Natural killer cell (primary cell): ENCODE results near the gene RTKN. TPM values are rescaled to one million over a fixed set of nuclear protein-coding genes. Genes with fewer than 3 reads are reported as not detected.
"Not testable (repeated sequence)": the region's sequence is repeated elsewhere in the genome, so short reads cannot be mapped to it uniquely, and the experiment has no call there.

Experiments used
- ATAC-seq, 3 donors: fragments of 150-1000 bp in 2 of 3; fragments of 200-7000 bp in 1 of 3; cut with Tn5 transposase; 1 replicate in 1 of 3; 2 replicates in 2 of 3; pipeline ENCODE4 v1.10.0; 2021; ENCODE audit warnings: mild to moderate bottlenecking in 2 of 3, moderate library complexity in 2 of 3
- DNase-seq, 2 donors: peaks; one replicate each; pipeline versions ENCODE4 v3.0.0 to v3.0.0-alpha.2; 2013 to 2021; ENCODE audit warnings: mixed read lengths in 1 of 2
- H3K27ac ChIP-seq: one replicate; pipeline ENCODE4 v1.5.1; 2013; ENCODE audit warnings: mild to moderate bottlenecking, low read length
- H3K27me3 ChIP-seq: one replicate; pipeline ENCODE4 v1.6.1; 2013; ENCODE audit warnings: low read length; ENCODE audit not compliant: control insufficient read depth, insufficient read depth
- H3K36me3 ChIP-seq: one replicate; pipeline ENCODE4 v1.6.1; 2013; ENCODE audit warnings: low read length; ENCODE audit not compliant: control insufficient read depth, insufficient read depth
- H3K4me1 ChIP-seq: one replicate; pipeline ENCODE4 v1.6.1; 2013; ENCODE audit warnings: low read length; ENCODE audit not compliant: control insufficient read depth, insufficient read depth
- H3K4me3 ChIP-seq: one replicate; pipeline ENCODE4 v1.5.1; 2013; ENCODE audit warnings: low read length
- H3K9me3 ChIP-seq: one replicate; pipeline ENCODE4 v1.6.1; 2013; ENCODE audit warnings: low read length; ENCODE audit not compliant: control insufficient read depth, insufficient read depth
- H3K27ac Mint-ChIP-seq, 2 donors: one replicate each; pipeline ENCODE4 v1.8.0; 2022; ENCODE audit warnings: mild to moderate bottlenecking in 2 of 2, mixed read lengths in 2 of 2, moderate library complexity in 1 of 2
- H3K27me3 Mint-ChIP-seq, 2 donors: one replicate each; pipeline ENCODE4 v1.8.0; 2022; ENCODE audit warnings: low read depth in 2 of 2, mixed read lengths in 2 of 2
- H3K36me3 Mint-ChIP-seq: one replicate; pipeline ENCODE4 v1.8.0; 2022; ENCODE audit warnings: mixed read lengths
- H3K4me1 Mint-ChIP-seq, 2 donors: one replicate each; pipeline ENCODE4 v1.8.0; 2022; ENCODE audit warnings: mixed read lengths in 2 of 2
- H3K4me3 Mint-ChIP-seq: one replicate; pipeline ENCODE4 v1.8.0; 2022; ENCODE audit warnings: mild to moderate bottlenecking, moderate library complexity, mixed read lengths
- H3K9me3 Mint-ChIP-seq, 2 donors: one replicate each; pipeline ENCODE4 v1.8.0; 2022; ENCODE audit warnings: mixed read lengths in 2 of 2
- CTCF ChIP-seq: fragments of 200-600 bp; IDR thresholded peaks from one replicate; pipeline ENCODE4 v1.8.0; 2022; ENCODE audit warnings: antibody characterized with exemption
- WGBS: methylation state at CpG from one replicate; pipeline ENCODE4 v1.1.7; 2013; ENCODE audit warnings: missing lambda C conversion rate; ENCODE audit not compliant: insufficient coverage; 5-methylcytosine and 5-hydroxymethylcytosine counted together
- intact Hi-C: fragments of 100-400 bp; cut with micrococcal nuclease; formaldehyde crosslinking; loops from one replicate; pipeline ENCODE4 v1.14.2; 2022
- total RNA-seq, 4 donors: library from RNA; stranded (reverse); fragments of 120-200 nt in 1 of 4; gene quantifications; one replicate each; pipeline versions ENCODE4 v1.2.3 to v1.2.4, GENCODE V29; 2013 to 2022

Gene RTKN
- total RNA-seq, 3 donors from 2014 or later (not counting 1 experiment from before 2014, with no cell fraction given), result 11.0 to 26.5 (median 15.1) TPM

GRCh38 chr2:74448771-74449170 is 7.0 kb upstream of the RTKN start:
- no peak overlapping the region for H3K27ac ChIP-seq
- H3K27me3 ChIP-seq, result no peaks in the 10 kb centered on the region
- no peaks in the 10 kb centered on the region for H3K36me3 ChIP-seq
- no peaks in the 10 kb centered on the region for H3K9me3 ChIP-seq
- H3K27me3 Mint-ChIP-seq, result peaks cover 0 to 3% of the 10 kb centered on the region in 2 donors
- DNase-seq (no peak), ATAC-seq (no peak)
- TF ChIP-seq CTCF, result no peak
- no peak overlapping the region for H3K27ac Mint-ChIP-seq
- no peak overlapping the region for H3K4me3 ChIP-seq
- H3K36me3 Mint-ChIP-seq, result no peaks in the 10 kb centered on the region
- peaks cover 13 to 15% of the 10 kb centered on the region in 2 donors for H3K4me1 Mint-ChIP-seq
- H3K4me1 ChIP-seq, result peaks cover 22% of the 10 kb centered on the region
- no peak overlapping the region for H3K4me3 Mint-ChIP-seq
- WGBS, result 86% methylated on average over 2 of the region's 2 CpGs
- H3K9me3 Mint-ChIP-seq, result no peaks in the 10 kb centered on the region
- intact Hi-C loops, result no loop called here

GRCh38 chr2:74447230-74447999 is 5.7 kb upstream of the RTKN start:
- H3K4me3 Mint-ChIP-seq, result no peak overlapping the region
- ATAC-seq, result no peak
- no peaks in the 10 kb centered on the region for H3K9me3 Mint-ChIP-seq
- Histone ChIP-seq H3K27me3 (peaks cover under 1% of the 10 kb centered on the region), H3K9me3 (no peaks in the 10 kb centered on the region), H3K27ac (no peak overlapping the region), H3K36me3 (no peaks in the 10 kb centered on the region), H3K4me1 (peaks cover 13% of the 10 kb centered on the region), H3K4me3 (no peak overlapping the region)
- TF ChIP-seq CTCF, result no peak
- H3K27me3 Mint-ChIP-seq, result peaks cover 0 to 5% of the 10 kb centered on the region in 2 donors
- DNase-seq, result no peak
- H3K36me3 Mint-ChIP-seq, result no peaks in the 10 kb centered on the region
- 100% methylated on average over 2 of the region's 5 CpGs for WGBS
- peaks cover 3 to 4% of the 10 kb centered on the region in 2 donors for H3K4me1 Mint-ChIP-seq
- intact Hi-C loops, result no loop called here
- H3K27ac Mint-ChIP-seq, result no peak overlapping the region

DNA sequence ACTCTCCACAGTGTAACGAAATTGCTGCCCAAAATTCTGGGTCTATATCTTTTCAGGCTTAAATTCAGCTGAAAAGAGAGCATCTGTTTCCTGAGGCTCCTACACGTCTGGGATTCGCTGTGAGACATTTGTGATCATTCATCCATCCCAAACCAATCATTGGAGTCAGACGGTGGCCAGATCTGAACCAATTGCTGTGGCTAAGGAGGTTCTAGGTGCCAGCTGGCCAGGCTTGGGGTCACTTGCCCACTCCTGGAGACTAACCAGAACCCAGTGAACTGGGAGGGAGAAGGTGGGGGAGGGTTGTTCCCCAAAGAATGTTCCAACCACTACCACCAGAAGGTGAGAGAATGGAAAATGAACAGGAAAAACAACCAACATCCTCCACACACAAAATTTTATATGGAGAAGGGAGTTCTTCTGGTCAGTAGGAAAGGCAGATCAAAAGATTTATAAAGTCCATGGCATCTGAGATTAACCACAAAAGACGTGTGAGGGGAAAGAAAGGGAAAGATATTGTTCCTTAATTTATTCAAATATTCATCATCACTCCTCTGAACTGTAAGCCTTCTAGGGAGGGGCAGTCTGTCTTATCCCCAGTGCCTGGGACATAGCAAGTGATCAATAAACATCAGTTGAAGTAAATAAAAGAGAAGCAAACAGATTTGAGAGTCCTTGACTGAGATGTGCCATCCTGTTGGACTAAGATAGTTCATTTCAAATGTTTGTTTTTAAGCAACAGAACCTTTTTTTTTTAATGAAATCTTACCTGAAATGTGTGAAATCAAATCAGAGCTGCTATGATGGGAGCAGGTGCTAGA is 3.0 kb upstream of the RTKN start:
- H3K4me3 ChIP-seq, result no peak overlapping the region
- 27% methylated on average over 3 of the region's 5 CpGs for WGBS
- H3K9me3 ChIP-seq, result no peaks in the 10 kb centered on the region
- intact Hi-C loops, result no loop called here
- Mint-ChIP-seq H3K27me3 (peaks cover 0 to 14% of the 10 kb centered on the region in 2 donors), H3K36me3 (no peaks in the 10 kb centered on the region), H3K27ac (no peak overlapping the region), H3K9me3 (no peaks in the 10 kb centered on the region), H3K4me1 (peaks cover 5 to 19% of the 10 kb centered on the region in 2 donors), H3K4me3 (no peak overlapping the region)
- no peak for TF ChIP-seq CTCF
- peaks cover 27% of the 10 kb centered on the region for H3K4me1 ChIP-seq
- peaks cover 19% of the 10 kb centered on the region for H3K27me3 ChIP-seq
- H3K27ac ChIP-seq, result no peak overlapping the region
- no peak for ATAC-seq
- DNase-seq, result no peak
- H3K36me3 ChIP-seq, result no peaks in the 10 kb centered on the region

- DNase-seq, H3K9me3 Mint-ChIP-seq, H3K9me3 ChIP-seq, H3K4me3 ChIP-seq, H3K27ac ChIP-seq, H3K36me3 Mint-ChIP-seq, H3K36me3 ChIP-seq, ATAC-seq, intact Hi-C loops: not testable (repeated sequence)
- Mint-ChIP-seq H3K27me3 (peaks cover 0 to 14% of the 10 kb centered on the region in 2 donors), H3K4me3 (peak overlapping the region; percentile 88), H3K27ac (peak overlapping the region; percentile 28 to 45), H3K4me1 (peaks cover 22 to 38% of the 10 kb centered on the region in 2 donors)
- peaks cover 33% of the 10 kb centered on the region for H3K4me1 ChIP-seq
- H3K27me3 ChIP-seq, result peaks cover 19% of the 10 kb centered on the region
- 93% methylated on average over 15 of the region's 16 CpGs for WGBS
Observed at GRCh38 chr2:74442483-74443297, 953 bp upstream of the RTKN start.
